HG03280 (cell line): ENCODE results near the gene ANKLE2.
"Not testable (repeated sequence)": the region's sequence is repeated elsewhere in the genome, so short reads cannot be mapped to it uniquely, and the experiment has no call there.

Experiments
- ATAC-seq: cut with Tn5 transposase; IDR thresholded peaks from one replicate; pipeline ENCODE4 v1.9.1; 2021; ENCODE audit warnings: mild to moderate bottlenecking, moderate library complexity; ENCODE audit not compliant: unreplicated experiment

ANKLE2 gene

DNA sequence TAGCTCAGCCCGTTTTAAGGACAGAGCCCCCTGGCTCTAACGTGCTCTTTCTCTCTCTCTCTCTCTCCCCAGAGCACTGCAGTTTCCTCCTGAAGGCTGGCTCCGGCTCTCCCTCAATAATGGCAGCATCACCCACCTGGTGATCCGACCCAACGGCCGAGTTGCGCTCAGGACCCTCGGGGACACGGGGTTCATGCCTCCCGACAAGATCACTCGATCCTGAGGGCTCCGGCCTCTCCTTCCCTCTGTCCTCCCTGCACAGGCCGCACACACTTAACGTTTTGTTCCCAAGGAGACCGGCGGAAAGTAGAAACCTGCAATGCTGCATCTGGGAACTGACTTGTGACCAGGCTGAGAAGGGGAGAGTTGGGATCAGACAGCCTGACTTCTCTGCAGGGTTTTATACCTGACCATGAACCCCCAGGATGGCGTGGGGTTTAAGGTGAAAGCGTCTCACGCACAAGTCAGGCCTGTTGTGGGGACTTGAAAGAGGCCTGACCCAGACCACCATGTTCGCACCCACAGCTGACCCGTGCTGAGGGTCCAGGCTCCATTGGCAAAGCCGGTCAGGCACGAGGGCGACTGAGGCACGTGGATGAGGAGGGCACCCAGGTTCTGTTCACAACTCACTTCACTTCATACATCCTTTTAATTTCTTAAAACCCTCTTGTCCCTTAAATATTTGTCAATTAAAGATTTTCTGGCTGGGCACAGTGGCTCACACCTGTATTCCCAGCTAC is 40.9 kb downstream of the ANKLE2 start:
- ATAC-seq: no peak

DNA sequence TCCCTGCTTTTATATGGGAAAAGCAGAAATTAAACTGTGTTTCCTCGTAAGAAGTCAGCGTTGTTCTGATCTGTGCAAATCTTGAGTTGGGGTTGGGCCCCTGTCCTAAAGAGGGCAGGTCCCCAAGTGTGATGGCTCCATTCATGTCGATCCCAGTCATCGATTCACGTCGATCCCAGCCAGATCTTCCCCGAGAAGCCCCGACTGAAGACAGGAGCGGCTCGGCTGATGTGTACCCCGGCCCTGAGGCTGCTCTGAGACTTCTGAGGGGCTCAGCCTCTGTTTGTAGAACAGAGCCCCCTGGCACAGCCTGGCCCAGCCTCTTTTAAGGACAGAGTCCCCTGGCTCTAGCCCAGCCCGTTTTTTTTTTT is 41.7 kb downstream of the ANKLE2 start:
- ATAC-seq: no peak

DNA sequence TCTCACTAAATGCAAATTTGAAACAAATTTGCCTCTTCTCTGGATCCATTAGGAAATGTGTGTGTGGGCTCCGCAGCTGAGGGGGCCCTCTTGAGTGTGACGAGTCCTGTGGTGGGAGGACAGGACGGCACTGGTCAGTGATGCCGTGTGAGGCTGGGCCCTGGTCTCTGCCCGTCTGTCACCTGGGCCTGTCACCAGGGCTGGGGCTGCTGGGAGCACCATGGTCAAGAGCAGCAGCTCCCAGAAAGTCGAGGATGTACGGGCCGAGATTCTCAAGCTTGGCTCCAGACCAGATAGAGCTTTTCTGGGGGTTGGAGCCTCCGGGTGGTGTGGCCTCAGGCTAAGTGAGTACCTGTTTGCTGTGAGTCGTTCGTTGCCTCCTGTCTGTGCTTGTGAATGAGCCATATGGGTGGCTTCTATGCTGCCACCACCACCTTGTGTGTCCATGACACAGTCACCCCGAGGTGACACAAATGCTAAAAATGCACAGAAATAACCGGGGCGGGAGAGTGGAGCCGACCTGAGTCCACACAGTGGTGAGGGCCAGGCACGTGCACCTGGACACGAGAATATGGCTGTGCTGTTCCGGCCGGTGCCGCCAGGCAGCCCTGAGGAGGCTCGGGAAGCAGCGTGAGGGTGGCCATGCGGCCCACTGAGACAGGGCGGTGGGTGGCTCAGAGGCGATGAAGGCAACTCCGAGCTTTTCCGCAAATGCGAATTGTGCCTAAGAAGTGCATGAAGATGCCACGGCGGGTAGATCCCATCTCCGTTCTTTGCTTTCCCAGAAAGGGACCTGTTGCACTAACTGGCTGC is 42.3 kb downstream of the ANKLE2 start:
- ATAC-seq: no peak

DNA sequence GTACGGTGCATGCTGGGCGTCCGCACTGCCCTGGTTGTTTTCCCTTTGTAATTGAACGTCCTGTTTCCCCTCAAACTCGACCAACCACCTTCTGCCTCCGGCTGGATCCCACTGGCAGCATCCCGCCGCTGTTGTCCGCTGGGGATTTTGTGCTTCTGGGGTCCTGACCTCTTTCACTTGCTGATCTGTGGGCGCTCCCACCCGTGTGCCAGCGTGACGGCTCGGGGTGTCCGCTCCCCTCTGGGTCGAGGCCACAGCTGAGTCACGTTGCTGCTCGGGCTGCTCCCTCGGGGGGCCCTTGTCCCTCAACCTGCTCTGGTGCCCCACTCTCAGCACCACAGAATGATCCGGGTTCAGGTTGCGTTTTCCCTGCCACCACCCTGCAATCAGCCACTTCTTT is 43.0 kb downstream of the ANKLE2 start:
- ATAC-seq: no peak

DNA sequence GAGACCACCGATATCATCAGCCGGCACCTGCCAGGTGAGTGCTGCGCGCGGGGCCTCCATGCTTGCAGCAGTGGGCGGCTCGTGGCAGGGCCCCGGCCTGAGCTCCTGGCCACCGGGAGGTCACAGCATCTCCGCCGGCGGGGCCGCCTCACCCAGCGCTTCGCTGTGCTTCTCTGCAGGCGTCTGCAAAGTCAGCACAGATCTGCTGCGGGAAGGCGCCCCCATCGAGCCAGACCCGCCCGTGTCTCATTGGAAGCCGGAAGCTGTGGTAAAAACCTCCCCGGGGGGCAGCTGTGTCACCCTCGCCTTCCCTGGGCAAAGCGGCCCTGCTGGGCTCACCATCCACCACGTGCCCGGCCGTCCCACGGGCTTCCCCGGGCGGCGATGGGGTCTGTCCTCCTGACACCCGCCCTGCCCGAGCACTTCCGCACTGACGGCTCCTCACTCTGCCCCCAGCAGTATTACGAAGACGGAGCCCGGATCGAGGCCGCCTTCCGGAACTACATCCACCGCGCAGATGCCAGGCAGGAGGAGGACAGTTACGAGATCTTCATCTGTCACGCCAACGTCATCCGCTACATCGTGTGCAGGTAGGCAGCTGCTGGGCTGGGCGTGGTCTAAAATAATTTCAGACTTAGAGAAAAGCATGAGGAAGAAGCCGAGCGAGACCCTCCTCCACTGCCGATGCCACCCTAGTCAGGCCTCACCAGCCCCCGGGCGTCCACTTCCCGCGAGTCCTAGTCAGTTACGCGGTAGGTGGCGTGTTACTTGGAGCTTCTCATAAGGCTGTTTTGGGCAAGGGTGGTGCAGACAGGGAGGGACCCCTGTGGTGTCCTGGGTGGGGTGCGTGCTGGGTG is 43.9 kb downstream of the ANKLE2 start:
- no peak for ATAC-seq

DNA sequence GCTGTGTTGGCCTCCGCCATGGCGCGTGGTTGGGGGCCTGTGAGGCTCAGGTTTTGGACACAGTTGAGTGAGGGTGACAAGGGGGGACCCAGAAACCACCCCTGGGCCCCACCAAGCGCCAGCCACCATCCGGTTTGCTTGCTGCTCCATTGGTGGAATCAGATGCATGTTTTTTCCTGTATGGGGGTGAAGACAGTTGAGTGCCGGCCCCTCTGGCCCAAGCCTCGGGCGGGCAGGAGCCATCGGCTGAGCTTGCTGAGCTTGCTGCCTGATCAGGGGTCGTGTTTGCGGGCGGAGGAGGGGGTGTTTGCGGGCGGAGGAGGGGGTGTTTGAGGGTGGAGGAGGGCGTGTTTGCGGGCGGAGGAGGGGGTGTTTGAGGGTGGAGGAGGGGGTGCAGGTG is 44.6 kb downstream of the ANKLE2 start:
- ATAC-seq: no peak

DNA sequence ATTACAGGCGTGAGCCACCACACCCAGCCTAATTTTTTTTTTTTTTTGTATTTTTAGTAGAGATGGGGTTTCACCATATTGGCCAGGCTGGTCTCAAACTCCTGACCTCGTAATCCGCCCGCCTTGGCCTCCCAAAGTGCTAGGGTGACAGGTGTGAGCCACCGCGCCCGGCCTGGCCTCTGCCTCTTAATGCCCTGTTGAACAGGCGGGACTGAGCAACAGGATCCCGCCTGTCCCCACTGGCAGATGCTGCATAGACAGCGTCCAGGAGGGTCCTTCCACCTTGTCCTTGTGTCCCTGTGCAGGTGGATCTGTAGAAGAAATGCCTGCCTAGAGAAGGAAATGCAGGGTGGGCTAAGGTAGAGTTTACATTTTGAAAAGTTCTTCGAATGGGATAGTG is 45.3 kb downstream of the ANKLE2 start:
- no peak for ATAC-seq

DNA sequence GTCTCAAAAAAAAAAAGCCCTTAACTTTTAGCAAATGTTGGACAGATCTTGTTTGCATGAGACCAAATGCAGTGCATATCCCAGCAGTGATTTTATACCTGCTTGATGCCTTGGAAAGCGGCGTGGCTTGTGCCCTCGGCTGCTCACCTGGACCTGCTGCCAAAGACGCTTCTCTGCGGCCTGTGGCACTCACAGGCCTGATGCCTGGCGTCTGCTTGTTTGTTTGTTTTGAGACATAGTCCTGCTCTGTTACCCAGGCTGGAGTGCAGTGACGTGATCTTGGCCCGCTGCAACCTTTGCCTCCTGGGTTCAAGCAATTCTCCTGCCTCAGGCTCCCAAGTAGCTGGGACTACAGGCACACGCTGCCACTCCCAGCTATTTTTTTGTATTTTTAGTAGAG is 45.8 kb downstream of the ANKLE2 start:
- no peak for ATAC-seq

DNA sequence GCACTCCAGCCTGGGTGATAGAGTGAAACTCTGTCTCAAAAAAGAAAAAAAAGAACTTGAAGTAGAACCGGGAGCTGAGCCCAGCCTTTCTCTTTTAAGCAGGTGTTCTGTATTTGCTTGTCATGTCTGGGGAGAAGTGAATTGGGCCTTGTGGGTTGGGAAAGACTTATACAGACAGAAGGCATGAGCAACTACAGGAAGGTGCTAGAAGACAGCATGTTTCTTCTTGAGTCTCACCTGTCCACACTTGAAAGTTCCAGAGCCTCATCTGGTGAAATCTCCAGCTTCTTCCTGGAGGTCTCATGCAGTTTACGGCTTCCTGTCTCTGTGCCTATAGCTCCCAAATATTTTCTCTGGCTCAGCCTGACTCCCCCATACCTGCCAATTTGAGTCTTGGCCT is 48.5 kb downstream of the ANKLE2 start:
- ATAC-seq: no peak

DNA sequence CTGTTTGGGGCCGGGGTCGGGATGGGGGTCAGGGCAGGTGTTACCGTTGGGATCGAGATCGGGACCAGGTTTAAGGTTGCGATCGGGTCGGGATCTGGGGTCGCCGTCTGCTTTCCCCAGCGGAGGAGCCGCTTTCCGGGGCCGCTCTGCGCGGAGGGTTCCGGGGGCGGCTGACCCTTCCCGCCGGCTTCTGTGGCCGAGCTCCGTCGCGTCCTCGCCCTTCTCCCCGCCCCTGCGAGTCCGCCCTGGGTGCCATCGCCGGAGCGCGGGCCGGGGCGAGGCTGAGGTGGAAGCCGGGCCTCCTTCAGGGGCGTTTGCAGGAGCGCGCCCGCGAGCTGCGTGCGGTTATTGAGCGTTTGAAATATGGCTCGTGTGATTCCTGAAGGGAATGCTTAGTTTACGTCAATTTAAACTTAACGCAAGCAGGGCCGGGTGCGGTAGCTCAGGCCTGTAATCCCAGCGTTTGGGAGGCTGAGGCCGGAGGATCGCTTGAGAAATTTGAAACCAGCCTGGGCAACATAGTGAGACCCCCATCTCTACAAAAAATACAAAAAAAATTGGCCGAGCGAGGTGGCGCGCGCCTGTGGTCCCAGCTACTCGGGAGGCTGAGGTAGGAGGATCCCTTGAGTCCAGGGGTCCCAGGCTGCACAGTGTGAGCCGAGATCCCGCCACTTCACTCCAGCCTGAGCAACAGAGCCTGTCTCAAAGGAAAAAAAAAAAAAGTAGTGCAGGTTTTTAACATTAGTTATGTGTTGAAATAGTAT is 50.4 kb downstream of the ANKLE2 start:
- ATAC-seq: peak; percentile 24

DNA sequence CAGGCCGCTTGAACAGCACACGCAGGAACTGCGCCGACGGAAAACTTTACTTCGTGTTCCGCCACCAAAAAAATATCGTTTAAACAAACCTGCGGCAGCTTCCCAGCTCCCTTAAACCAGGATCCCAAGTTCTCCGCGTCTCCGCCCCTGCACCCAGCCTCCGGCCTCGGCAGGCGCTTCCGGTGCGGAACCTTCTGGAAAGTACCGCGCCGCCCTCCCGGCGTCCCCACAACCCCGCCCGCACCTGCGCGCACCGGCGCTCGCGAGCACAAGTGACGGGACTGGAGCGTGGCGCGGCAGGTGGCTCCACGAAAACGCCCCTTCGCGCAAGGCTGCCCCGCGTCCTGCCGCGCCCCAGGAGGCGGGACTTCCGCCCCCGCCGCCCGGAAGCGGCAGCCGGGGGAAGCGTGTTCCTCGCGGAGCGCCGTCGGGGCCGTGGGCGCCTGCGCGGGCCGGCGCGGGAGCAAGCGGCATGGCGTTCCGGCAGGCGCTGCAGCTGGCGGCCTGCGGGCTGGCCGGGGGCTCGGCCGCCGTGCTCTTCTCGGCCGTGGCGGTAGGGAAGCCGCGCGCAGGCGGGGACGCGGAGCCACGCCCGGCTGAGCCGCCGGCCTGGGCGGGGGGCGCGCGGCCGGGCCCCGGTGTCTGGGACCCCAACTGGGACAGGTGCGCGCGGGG is 51.1 kb downstream of the ANKLE2 start, which contains the start of gene PGAM5:
Gene PGAM5 (plus strand): TSS at position 438 of the 675 bp plus-strand sequence. CDS start 35 bp downstream, at position 473.
- ATAC-seq: peak; percentile 91

DNA sequence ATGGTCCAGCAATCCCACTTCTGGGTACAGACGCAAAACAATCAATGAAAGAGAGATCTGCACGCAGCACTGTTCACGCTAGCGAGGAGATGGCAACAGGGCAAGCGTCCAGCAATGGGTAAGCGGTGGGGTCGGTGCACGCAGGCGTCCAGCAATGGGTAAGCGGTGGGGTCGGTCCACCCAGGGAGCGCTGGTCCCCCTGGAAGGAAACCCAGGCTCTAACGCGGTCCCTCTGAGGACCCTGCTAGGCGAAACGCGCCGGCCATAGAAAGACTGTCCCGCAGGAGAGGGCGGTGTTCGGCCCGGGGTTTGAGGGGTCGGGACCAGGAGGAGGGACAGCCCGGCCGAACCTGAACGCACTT is 51.6 kb downstream of the ANKLE2 start:
- ATAC-seq: peak; percentile 22

DNA sequence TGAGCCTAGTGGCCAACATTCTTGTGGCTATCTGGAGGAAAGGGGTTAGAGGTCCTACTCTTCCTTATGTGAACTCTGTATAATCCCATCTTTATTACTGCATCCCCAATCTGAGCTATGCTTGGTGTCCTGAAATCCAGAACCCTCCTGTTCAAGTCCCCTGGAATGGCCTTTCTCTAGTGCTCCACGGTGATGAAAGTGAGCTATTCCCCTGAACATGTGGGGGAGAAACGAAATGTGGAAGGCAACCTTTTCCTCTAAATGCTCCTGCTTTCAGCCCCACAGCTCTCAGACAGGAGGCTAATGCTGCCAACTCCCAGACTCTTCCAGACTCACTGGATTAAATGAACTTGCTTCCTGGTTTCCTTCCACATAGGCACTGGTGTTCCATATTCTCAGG is 53.5 kb downstream of the ANKLE2 start:
- ATAC-seq: no peak

DNA sequence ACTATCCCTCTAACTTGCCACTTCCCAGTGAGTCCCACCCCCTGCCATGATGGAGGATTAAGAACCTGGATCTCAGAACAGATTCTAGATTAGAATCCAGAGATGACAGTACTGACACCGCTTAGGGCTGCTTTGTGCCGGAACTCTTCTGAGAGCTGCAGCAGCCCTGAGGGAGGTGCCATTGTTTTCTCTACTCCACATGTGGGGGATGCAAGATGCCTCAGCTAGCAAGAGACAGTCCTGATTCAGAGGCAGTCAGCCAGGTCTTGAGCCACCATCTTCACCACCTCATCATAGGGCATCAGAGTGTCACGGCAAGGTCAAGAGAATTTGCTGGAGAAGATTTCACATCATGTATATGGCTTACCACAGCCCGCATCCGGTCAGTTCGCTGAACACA is 54.4 kb downstream of the ANKLE2 start:
- no peak for ATAC-seq

DNA sequence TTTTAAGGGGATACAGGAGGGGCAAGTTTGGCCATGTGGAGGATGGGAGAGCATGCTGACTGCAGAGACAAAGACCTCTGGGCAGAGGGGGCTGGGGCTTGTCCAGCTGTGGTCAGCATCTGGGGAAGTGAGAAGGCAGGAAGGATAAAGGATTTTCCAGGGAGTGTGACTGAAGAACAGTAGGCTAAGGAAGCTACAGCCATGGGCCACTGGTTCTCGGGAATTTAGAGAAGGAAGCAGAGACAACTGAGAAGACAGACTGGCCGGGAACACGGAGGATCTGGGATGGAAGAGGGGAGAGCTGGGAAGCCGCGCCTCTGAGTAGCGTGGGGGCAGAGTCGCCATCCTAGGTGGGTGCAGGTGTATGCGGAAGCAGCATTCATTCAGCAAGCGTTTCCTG is 58.0 kb downstream of the ANKLE2 start:
- no peak for ATAC-seq

DNA sequence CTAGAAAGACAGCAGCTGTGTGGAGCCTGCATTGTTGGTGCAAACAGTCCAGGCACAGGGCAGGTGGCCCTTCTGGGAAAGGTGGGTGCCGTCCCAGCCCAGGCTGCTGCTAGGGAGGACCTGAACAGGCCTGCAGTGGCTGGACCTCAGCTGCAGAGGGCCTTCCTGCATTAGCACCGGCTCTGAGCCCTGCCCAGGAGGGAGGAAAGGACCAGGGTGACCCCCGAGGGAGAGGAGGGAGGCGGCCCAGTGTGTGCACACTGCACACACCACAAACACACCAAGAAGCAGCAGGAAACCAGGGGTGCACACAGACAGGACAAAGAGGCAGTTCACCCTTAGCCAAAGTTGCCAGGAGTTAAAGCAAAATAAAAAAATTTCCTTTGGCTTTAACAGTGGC is 59.0 kb downstream of the ANKLE2 start:
- ATAC-seq: no peak

DNA sequence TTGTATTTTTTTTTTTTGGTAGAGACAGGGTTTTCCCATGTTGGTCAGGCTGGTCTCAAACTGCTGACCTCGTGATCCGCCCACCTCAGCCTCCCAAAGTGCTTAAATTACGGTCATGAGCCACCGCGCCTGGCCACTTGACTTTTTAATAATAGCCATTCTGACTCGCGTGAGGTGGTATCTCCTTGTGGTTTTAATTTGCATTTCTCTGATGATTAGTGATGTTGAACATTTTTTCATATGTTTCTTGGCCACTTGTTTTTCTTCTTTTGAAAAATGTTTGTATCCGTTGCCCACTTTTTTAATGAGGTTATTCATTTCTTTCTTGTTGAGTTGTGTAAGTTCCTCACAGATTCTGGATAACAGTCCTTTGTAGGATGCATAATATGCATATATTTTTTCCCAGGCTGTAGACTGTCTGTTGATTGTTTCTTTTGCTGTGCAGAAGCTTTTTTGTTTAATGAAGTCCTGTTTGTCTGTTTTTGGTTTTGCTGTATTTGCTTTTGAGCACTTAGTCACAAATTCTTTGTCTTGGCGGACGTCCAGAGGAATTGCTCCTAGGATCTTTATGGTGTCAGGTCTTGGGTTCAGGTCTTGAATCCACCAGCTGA is 61.3 kb downstream of the ANKLE2 start:
- ATAC-seq: no peak

DNA sequence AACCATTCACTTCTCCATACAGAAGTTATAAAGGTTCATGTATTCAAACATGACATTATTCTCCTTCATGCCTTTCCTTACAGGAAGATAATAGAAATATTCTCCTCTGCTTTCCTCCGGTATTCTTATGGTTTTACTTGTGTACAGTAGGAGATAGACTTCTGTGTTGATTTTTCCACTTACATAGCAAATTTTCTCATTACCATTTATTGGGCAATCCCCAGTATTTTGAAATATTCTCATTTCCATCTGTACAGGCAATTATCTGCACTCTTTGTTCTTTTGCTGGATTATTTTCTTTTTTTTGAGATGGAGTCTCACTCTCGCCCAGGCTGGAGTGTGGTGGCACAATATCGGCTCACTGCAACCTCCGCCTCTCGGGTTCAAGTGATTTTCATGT is 63.3 kb downstream of the ANKLE2 start:
- no peak for ATAC-seq

DNA sequence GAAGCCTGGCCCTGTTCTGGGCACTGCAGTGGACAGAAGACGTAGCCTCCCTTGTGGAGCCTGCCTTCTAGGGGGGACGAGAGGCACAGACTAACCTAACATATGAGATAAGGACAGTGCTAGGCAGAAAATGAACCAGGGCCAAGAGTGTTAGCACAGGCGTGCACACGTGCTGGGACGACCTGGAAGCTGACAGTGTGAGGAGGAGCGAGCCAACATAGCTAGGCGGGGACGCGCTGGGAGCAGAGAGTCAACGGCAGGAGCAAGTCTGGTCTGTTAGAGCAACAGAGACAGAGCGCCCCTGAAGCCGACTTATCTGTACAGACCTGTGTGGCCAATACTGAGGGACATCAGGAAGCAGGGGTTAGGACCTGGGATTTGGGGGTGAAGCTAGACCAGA is 66.2 kb downstream of the ANKLE2 start:
- ATAC-seq: no peak

DNA sequence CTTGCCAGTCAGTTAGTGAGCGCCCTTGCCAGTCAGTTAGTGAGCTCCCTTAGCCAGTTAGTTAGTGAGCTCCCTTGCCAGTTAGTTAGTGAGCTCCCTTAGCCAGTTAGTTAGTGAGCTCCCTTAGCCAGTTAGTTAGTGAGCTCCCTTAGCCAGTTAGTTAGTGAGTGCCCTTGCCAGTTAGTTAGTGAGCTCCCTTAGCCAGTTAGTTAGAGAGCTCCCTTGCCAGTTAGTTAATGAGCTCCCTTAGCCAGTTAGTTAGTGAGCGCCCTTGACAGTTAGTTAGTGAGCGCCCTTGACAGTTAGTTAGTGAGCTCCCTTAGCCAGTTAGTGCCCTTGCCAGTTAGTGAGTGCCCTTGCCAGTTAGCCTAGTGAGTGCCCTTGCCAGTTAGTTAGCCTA is 66.7 kb downstream of the ANKLE2 start:
- ATAC-seq: not testable (repeated sequence)
